GM10248 (cell line): ENCODE results near the gene MTMR10.
A peak's percentile ranks its signal among the peaks of the same experiment; 100 is the strongest.

Source experiments
- CTCF ChIA-PET: fragments of 300-600 bp; sonication (Branson Sonifier 250); formaldehyde crosslinking; extraction: SDS; loops from one replicate; lab custom pipeline; 2021; ENCODE audit warnings: antibody characterized with exemption; lab: Yijun Ruan, JAX
- POLR2A ChIA-PET: fragments of 350-650 bp; sonication (Branson Sonifier 250); formaldehyde crosslinking; extraction: SDS; loops from one replicate; lab custom pipeline; 2020; ENCODE audit warnings: antibody characterized with exemption; lab: Yijun Ruan, JAX
- DNase-seq: peaks from one replicate; pipeline ENCODE4 v3.0.0; 2012; ENCODE audit errors: extremely low spot score
- CTCF ChIP-seq: IDR thresholded peaks from 2 replicates; pipeline ENCODE4 v1.5.1; 2012; ENCODE audit warnings: mild to moderate bottlenecking, low read depth; ENCODE audit errors: extremely low read depth, missing control alignments, control extremely low read depth

Gene MTMR10

GRCh38 chr15:30913761-30914160 is 77.7 kb downstream of the MTMR10 start:
- ChIA-PET CTCF (interaction anchor here (1.5 kb wide), 1 partner anchor 12 kb away, joined by 4 read pairs; no protein-coding TSS in a partner anchor), POLR2A (no interaction called here)
- no peak for TF ChIP-seq CTCF
- DNase-seq: no peak

DNA sequence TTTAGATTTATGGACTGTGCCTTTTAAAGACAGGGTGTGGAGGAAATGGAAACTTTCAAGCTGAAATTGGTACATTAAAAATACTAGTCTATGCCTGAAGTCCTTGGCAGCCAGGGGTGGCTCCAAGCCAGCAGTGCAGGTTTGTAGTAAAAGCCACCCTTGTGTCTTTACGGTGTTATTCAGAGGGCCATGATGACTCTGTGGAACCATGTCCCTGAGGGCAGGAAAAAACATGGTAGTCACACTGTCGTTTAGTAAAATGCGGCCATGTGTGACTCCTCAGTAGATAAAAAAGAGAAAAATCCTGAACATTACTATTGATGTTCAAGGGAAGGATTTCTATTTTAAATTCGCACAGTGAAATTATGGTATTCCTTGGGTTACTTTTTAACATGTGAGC is 85.1 kb downstream of the MTMR10 start:
- CTCF ChIA-PET: no interaction called here
- no peak for TF ChIP-seq CTCF
- no peak for DNase-seq
- POLR2A ChIA-PET: no interaction called here

DNA sequence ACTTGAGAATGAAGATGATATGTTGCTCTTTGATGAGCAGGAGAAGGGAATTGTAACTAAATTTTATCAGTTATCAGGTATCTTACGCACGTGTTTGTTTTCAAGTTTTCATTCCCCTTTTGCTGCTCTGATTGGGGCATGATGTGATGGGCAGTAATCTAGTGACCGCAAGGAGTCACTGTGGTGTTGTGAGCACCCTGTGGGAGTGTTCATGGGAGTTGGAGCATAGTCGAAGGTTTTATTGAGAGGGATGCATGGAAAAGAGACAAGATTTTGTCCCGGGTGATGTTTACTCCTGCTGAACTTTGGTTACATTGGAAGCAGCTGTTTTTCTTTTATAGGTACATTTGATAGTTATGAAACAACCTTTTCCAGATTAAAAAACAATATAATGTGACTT is 85.6 kb downstream of the MTMR10 start:
- CTCF ChIA-PET: no interaction called here
- TF ChIP-seq CTCF: no peak
- no peak for DNase-seq
- POLR2A ChIA-PET: no interaction called here

DNA sequence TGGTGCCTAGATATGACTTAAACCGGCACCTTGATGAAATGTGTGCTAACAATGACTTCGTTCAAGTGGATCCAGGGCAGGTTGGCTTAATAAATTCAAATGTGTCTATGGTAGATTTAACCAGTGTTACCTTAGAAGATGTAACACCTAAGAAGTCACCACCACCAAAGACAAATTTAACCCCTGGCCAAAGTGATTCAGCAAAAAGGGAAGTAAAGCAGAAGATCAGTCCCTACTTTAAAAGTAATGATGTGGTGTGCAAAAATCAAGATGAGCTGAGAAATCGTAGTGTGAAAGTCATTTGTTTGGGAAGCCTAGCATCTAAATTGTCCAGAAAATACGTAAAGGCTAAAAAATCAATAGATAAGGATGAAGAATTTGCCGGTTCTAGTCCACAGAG is 86.6 kb downstream of the MTMR10 start:
- ChIA-PET POLR2A (no interaction called here), CTCF (interaction anchor here (1.4 to 1.9 kb wide), 2 partner anchors 10 to 224 kb away, joined by 3 to 6 read pairs; no protein-coding TSS in a partner anchor)
- DNase-seq: no peak
- TF ChIP-seq CTCF: no peak

DNA sequence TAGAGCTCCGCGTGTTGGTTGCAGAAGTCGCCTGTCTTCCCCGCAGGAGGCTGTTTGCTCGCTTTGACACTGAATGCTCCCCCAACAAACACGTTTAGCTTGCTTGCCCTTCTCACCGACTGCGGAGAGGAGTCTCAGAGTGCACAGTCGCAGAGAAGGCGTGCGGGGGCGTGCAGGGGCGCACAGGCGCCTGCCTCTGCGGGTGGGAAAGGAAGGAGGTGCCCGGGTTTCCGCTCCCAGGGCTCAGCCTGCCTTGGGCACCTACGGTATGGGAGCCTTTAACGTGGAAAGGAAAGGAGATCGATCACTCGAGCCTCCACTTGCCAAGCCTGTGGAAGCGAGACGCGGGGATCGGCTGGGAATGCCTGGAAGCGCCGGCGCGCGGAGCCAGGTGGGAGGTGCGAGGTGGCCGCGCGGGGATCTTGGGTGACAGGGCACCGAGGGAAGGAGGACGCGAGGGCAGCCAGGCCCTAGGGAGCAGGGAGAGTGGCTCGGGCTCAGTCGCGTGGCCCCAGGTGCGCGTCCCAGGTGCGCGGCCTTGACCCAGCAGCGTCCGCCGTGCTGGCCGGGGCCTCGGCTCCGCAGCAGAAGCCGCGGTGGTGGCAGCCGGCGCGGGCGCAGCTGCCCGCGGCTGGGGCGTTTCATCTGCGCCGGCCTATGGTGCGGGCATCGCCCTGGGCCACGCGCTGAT is 87.8 kb downstream of the MTMR10 start, which contains the start of gene FAN1:
FAN1 (plus strand) TSS at position 419 of the 691 bp plus-strand sequence. CDS start 749 bp downstream, outside the sequence.
- no peak for TF ChIP-seq CTCF
- ChIA-PET CTCF (interaction anchor here (0.8 to 1.9 kb wide), 6 partner anchors 9 to 531 kb away, joined by 3 to 7 read pairs (median 4); no protein-coding TSS in a partner anchor), POLR2A (interaction anchor here (0.6 kb wide), 1 partner anchor 85 kb away, joined by 5 read pairs; no protein-coding TSS in a partner anchor)
- DNase-seq: peak; percentile 88

GRCh38 chr15:30901889-30902288 is 89.5 kb downstream of the MTMR10 start:
- no peak for TF ChIP-seq CTCF
- ChIA-PET POLR2A (no interaction called here), CTCF (interaction anchor here (0.9 to 1.2 kb wide), 2 partner anchors 11 to 227 kb away, joined by 4 read pairs; no protein-coding TSS in a partner anchor)
- no peak for DNase-seq
